GDM1 (cell line): Measurements from ENCODE around the gene TUBGCP2.
"Not testable (repeated sequence)": the region's sequence is repeated elsewhere in the genome, so short reads cannot be mapped to it uniquely, and the experiment has no call there.

Experiments used
- DNase-seq: peaks from one replicate; lab custom pipeline; 2025; lab: John Stamatoyannopoulos, UW

The TUBGCP2 gene

DNA sequence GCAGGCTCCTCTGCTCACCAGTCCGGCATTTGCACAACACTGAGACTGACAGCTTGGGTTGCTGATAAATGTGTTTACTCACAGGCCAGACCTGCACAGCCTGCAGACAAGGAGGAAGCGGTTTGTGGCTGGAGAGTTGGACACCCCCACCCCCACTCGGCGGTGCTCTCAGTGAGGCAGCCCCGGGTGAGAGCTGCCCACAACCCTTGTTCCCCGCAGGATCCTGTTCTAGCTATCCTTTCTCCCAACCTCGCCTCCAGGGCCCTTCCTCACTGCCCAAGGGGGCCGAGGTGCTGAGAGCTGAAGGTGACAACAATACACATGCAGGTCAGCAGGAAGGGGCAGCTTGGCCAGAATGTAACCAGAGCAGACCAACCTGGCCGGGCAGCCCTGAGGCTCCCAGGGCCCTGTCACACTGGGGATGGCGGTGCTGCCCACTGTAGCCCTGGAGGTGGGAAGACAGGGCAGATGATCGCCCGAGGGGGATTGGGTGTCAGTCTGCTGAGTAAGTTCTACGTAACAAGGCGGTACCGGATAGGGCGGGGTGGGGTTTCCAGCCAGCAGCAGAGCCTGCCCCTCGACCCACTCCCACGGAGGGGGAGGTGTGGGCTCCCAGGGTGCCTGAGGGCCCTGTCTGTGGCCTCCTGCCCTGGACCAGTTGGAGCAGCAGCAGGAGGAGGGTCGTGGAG, 30.0 kb downstream of the TUBGCP2 start:
- DNase-seq = peak; percentile 84

- no peak for DNase-seq
These were observed 30.6 kb downstream of the TUBGCP2 start for GRCh38 chr10:133277993-133278576.

DNA sequence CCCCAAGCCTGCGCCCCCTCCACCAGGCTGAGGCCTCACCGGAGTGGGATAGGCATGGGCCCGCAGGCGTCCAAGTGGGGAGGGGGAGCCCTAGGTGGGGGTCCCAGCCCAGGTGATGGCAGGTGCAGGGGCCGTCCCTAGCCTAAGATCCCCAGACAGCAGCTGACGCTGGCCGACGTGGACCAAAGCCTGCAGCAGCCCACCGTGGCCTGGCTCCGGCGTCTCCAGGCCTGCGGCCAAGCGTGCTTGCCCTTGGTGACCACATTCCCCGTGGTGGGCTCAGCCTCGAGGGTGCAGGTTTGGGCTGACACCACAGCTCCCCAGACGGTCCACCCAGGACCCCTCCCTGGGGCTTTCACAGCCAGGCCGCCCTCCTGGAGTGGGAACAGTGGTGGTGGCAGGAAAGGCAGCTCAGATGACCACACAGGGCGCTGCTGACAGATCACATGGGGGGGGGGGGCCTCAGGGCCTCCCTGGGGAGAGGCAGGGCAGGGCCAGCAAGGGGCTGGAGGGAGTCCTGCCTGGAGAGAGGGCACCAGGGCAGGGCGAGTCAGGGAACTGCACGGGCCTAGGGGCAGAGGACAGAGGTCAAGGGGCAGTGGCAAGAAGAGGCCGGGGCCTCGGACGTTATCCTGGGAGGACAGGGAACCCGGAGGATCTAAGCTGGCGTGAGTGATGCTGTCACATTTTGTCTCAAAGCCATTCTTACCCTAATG, 31.2 kb downstream of the TUBGCP2 start:
- DNase-seq = no peak

DNA sequence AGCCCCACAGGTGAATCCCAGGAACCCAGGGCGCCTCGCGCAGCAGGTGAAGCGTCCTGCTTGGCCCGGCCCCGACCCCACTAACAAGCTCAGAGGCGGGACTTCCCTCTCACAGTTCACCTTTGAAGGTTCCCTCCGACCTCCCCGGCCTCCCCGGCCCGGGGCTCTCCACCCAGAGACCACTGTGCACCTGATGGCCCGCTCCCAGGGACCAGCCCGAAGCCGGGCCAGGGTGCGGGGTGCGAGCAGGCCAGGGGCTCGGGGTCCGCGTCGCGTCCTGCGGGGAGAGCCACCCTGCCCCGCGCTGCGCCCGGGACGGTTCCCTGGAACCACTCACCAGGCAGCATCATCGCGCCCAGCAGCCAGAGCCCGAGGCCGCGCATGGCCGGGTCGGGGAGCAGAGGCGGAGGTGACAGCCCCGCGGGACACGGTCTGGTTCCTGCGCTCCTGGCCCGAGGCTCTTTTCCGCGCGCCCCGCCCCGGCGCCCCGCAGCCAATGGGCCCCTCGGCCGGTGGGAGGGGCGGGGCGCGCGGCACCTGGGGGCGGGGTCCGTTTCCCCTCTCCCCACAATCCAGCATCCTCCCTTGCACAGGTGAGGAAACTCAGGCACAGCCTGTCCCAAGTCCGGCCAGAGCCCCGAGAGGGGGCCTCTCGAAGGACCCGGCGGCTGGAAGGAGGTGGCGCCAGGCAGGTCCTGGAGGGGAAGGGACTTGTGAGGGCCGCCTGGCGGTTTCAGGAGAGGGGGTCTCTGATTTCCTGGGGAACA, 32.1 kb downstream of the TUBGCP2 start, which contains the start of gene ADAM8:
ADAM8 (minus strand) TSS at position 434 of the 767 bp plus-strand sequence; CDS start at position 383, 51 bp downstream.
- peak; percentile 41 for DNase-seq

DNA sequence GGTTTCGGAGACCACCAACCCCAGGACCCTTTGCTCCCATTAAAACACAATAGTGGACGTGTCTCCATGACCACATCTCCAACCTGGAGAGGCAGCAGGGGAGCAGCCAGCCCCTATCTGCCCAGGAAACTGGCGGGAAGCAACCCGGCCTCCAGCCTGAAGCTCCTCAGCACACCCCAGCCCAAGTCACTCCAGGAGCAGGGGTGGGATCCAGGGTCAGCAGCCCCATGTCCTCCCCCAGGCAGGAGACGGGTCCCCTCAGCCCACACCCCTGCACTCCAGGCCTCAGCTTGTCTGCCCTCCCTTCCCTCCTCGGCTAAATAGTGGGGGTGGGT, 32.6 kb downstream of the TUBGCP2 start:
- DNase-seq = no peak

DNA sequence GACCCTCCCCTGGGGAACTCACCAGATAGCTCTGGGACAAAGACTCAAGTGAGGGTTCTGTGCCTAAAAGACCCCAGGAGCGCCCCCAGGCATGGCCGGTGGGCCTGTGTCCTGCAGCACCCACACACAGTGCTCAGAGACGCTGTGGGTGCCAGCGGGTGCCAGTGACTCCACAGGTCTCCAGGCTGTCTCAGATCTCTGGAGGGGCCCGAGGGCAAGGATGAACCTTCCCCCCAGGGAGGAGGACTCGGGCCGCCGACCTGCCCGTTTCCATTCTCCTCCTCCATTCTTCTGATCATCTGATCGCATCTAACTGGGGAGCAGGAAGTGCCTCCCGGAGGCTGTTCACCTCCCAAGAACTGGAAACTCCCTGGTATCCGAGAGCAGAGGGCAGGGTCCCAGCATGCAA, 33.0 kb downstream of the TUBGCP2 start:
- no peak for DNase-seq

GRCh38 chr10:133274751-133275683, 33.7 kb downstream of the TUBGCP2 start:
- DNase-seq = peak; percentile 45

DNA sequence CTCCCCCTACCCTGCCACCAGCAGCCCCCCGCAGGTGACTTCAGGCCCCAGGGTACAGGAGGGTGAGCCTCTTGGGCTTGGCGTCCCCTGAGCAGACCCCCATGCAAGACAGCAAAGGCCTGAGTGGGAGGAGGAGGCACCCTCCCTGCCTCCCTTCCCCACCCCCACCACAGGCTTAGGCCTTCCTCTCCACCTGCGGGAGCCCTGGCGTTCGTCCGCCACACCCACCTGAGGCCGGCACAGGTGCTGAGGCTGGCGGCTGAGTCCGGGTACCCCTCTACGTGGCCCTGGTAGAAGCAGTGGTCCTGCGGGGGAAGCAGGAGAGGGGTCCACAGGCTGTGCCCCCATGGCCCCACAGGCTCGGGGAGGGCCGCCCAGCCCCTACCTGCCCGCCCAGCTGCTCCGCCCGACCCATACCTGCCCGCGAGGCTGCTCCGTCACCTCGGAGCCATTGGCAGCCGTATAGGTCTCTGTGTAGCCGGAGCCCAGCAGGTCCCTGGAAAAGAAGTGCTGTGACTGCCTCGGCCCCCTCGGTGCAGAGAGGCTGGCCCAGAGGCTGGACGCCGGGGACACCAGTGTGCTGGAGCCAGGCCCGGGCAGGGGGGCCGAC, 35.0 kb downstream of the TUBGCP2 start:
- DNase-seq = no peak

DNA sequence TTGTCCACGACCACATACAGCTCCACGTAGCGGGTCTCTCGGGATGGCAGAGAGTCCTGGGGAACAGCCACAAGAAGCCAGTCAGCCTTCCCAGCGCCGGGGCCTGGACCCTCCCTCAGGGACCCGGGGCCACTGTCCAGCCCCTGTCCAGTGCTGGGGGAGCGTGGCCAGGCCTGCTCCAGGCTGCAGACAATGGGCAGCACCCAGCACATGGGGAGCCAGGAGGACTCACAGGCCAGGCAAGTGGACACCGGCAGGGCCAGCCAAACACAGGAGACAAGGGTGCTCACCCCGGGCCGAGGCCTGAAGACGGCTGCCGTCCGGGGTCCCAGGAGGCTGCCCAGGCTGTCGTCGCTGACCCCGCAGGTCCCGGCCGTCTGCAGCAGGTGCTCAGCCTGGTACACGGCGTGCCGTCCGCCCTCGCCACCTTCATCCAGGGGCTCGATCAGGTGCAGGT, 35.7 kb downstream of the TUBGCP2 start:
- no peak for DNase-seq

GRCh38 chr10:133272301-133272963, 36.2 kb downstream of the TUBGCP2 start:
- no peak for DNase-seq

DNA sequence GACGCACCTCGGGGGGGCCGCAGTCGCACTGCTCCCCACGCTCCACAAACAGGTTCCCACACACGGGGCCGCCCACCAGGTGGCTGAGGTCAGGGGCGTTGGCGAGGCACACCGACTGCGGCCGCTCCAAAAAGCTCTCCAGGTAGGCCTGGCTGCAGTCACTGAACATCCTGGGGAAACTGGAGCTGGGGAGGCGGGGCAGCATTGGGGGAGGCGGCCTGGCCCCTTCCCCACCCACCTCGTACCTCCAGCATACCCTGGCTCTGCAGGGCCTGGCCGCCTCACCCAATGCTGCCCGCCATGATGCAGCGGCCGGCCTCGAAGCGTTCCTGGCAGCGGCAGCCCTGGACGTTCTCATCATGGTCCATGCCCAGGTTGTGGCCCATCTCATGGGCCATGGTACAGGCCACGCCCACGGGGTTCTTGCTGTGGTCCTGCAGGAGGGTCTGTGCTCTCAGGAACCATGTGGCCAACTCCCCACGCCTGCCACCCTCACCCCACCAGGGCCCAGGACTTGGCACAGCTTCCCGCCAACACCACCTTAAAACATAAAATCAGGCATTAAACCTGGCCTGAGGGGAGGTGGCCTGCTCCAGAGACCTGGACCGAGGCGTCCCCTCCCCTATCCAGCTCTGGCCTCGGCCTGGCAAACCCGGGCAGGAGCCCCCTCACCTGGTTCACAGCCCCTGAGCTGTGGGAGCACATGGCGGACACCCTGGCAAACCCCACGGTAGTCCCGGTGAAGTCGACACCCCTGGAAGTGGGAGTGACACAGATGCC, 37.0 kb downstream of the TUBGCP2 start:
- no peak for DNase-seq

GRCh38 chr10:133270773-133271297, 37.8 kb downstream of the TUBGCP2 start:
- no peak for DNase-seq

- DNase-seq = no peak
These were observed 38.5 kb downstream of the TUBGCP2 start for GRCh38 chr10:133270204-133270603.

DNA sequence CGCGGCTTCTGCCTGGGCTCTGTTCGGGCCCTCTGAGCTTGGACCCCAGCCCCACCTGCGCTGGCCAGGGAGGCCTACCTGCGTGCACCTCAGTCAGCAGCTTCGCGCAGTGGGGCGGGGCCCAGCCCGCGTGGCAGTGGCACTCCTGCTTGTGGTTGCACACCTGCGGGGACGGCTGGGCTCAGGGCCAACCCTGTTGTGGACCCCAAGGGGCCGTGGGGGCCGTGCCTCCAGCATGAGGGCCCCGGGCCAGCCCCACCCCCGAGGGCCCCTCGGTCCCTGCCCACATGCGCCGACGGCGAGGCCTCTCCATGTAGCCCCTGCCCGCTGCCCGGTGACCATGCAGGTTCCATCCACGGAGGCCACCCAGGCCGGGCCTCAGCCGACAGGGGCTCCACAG, 39.3 kb downstream of the TUBGCP2 start:
- no peak for DNase-seq

DNA sequence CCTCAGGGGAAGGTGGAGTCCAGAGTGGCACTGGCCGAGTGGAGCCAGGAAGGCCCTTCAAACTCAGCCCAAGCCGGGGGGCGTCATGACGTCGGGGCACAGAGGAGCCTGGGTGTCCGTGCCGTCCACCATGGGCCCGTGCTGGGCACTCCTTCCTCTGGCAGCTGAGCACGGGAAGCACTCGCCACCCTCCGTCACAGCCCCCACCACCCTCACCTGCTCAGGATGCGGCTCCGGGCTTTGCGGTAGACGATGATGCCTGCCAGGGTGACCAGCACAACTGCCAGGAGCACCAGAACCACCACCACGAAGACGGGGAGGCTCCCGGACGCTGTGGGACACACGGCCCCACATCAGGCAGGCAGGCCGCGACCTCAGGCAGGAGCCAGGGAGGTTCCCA, 40.1 kb downstream of the TUBGCP2 start:
- no peak for DNase-seq

DNA sequence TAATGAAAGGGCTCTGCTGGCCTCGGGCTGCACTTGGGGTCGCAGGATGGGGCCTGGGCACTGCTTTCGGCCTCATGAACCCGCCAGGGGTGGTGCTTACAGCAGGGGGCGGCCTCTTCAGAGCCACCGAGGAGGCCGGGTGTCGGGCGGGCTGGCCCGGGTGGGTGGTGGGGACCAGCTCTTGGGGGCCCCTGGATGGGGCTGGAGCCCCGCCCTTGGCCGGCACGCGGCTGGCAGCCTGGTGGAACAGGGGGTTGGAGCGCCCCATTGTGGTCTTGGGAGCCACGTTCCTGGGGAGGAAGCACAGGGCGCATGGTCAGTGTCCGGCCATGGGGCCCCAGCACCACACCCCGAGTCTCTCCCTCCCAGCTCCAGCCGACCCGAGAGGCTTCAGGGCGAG, 40.8 kb downstream of the TUBGCP2 start:
- DNase-seq = no peak

DNA sequence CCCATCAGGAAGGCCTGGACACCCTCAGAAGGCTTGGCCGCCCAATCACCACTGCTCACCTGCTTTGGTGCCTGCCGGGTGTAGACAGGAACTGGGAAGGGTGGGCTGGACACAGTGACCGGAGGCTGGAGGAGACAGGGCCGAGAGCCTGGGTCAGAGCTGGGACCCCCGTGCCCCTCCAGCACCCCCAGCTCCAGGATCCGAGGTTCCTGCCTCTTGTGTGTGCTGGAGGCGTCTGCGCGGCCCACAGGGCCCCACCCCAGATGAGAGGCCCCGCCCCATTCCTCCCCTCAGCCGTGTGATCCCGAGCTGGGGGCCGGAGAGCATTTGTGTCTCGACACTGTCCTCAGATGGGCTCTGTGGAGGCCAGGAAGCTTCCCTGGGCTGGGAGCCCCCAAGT, 41.4 kb downstream of the TUBGCP2 start:
- no peak for DNase-seq

DNA sequence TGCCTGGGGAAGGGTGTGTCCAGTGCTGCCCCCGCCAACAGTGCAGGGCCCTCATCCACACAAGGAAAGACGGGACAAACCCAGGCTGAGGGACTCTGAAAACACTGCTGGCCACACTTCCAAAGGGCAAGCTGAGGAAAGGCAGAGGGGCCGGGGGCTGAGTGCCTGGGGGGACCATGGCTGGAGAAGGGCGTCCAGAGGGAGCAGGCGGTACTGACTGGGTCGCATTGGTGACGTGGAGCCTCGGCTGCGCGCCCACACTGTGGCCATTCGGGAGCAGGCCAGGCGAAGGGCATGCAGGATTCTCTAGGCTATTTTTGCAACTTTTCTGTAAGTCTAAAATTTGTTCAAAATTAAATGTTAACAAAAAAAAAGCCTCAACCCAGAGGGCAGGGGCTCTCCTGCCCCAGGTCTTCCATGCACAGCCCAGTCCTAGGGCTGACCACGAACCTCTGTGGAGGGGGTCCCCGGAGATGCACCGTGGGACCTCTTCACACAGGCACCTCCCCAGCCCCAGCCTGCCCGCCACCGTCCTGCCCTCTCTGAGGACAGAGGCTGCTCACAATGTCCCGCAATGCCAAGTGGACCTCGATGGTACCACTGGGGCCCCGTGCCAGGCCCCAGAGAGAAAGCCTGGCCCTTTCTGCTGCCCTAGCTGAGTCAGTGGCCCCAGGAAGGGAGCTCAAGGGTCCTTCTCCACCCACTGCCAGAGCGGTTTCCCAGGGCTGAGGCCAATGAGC, 42.4 kb downstream of the TUBGCP2 start:
- DNase-seq = no peak

DNA sequence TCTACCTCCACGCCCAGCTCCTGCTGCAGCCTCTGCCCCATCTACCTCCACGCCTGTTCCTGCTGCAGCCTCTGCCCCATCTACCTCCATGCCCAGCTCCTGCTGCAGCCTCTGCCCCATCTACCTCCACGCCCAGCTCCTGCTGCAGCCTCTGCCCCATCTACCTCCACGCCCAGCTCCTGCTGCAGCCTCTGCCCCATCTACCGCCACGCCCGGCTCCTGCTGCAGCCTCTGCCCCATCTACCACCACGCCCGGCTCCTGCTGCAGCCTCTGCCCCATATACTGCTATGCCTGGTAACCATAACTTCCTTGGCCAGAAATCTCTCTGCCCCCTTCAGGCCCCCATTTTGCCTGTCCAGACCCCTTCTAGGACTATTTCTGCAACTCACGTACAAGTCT, 43.6 kb downstream of the TUBGCP2 start:
- not testable (repeated sequence) for DNase-seq
